Fibroblast of gingiva (primary cell): Measurements from ENCODE around the gene SLC45A2.

Experiments used
- DNase-seq: peaks from one replicate; pipeline ENCODE4 v3.0.0-alpha.2; 2011; ENCODE audit warnings: low read depth

Gene SLC45A2

DNA sequence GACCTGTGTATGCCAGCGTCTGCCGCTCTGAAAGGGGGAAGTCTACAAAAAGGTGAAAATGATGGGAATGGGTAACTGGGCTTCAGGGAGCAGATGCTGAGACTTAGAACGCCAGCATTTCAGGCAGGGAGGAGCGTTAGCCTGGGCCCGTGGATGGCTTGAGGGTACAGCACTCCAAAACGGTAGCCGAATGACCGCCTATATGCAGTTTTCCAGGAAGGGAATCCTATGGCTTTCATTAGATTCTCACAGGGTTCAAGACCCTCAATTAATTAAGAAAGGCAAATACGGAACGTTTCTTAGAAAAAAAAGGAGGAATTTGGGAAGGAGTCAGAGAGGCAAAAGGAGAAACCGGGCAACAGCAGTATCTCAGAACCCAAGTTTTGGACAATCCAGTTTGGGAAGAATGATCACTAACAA, 22.7 kb upstream of the SLC45A2 start:
- no peak for DNase-seq

- DNase-seq: no peak
These were observed 21.2 kb upstream of the SLC45A2 start for GRCh38 chr5:34005681-34006080.

DNA sequence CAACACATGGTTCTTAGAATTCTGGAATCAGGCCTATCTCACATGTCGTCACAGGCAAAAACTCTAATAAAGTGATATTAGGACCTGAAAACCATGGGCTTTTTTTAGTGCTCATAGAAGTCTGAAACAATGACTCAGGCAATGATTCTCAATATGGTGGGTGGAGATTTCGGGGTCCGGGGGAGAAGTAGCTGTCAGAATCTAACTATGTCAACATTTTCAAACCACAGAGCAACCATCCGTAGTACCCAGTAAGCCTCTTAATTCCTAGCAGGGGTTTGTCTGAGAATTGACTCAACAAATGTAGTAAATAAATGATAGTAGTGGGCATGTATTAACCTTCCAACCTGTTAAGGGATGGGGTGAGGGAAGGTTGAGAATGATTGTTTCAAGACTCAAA, 20.7 kb upstream of the SLC45A2 start:
- no peak for DNase-seq

DNA sequence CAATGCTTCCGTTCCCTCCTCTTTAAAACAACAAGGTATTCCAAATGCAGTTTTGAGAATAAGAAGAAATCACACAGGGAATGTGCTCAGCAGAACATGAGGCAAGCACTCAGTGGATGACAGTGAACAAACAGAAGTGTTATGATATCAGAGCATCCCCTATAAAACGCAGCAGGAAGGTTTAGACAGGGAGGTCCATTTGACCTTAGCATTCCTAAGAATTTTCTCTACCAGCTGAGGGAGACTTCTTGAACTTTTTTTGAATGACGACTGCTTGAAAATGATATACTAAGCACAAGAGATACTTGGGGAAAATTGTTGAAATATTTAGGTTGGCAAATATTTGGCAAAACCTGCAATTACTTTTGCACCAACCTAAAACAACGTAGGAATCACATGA, 19.4 kb upstream of the SLC45A2 start:
- no peak for DNase-seq

GRCh38 chr5:34002629-34003328, 18.3 kb upstream of the SLC45A2 start:
- DNase-seq: no peak

- DNase-seq: no peak
These were observed 16.8 kb upstream of the SLC45A2 start for GRCh38 chr5:34001241-34001841.

GRCh38 chr5:33999978-34000377, 15.5 kb upstream of the SLC45A2 start:
- DNase-seq: no peak

DNA sequence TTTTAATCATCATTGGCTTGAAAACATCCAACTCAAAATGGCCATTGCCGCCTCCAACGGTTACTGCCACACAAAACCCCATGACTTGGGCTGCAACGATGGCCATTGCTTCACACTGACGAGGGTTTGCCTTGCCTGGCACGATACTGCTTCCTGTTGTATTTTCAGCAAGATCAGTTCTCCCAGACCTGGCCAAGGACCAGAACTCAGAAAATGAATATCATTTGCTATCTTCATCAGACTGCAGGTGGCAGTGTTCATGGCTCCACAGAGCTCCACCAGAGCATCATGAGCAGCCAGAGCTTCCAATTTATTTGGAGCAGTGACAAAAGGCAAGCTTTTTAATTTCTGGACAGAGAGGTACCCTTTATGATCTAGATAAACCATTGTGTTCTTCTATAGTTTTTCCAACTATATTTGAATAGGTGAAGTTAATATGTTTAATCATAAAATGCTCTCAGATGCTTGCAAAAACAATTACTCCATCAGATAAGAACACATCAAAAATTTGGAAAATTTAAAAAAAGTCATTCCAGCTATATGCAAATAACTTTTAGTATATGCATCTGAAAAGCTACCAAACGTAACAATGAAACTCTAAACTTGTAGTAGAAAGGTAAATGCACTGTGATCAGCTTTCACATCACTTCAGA, 13.0 kb upstream of the SLC45A2 start:
- peak; percentile 96 for DNase-seq

- DNase-seq: no peak
These were observed 11.4 kb upstream of the SLC45A2 start for GRCh38 chr5:33995865-33996264.

GRCh38 chr5:33994845-33995244, 10.4 kb upstream of the SLC45A2 start:
- DNase-seq: peak; percentile 57

DNA sequence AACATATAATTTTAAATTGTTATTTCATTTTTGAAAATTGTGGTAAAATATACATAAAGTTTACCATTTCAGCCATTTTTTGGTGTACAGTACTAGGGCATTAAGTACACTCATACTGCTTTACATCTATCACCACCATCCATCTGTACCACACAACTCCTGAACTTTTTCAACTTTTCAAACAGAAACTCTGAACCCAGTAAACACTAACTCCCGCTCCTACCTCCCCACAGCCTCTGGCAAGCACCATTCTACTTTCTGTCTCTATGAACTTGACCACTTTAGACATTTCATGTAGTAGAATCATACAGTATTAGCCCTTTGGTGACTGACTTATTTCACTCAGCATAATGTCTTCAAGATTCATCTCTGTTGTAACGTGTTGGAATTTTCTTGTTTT, 8.4 kb upstream of the SLC45A2 start:
- DNase-seq: no peak

DNA sequence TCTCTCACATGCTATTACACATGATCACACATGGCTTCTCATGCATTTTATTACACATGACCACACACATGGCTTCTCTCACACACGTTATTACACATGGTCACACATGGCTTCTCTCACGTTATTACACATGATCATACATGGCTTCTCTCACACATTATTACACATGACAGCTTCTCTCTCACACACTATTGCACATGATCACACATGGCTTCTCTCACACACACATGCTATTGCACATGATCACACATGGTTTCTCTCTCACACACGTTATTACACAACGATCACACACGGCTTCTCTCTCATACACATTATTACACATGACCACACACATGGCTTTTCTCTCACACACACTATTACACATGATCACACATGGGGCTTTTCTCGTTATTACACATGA, 954 bp upstream of the SLC45A2 start:
- DNase-seq: no peak

DNA sequence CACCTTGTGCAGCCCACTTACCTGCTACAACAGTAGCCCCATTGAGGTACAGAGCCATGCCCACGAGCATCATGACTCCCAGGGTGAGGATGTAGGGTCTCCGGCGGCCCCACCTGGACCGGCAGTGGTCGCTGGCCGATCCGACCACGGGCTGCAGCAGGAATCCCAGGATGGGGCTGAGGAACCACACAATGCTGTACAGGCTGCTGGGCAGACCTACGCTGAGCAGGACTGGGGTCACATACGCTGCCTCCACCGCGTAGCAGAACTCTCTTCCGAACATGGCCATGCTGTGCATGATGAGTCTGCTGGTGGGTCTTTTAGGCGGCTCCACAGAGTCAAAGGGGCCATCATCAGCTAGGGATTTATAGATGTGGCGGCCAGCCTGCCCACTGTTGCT, 315 bp downstream of the SLC45A2 start:
- DNase-seq: no peak

- peak; percentile 74 for DNase-seq
These were observed 2.9 kb downstream of the SLC45A2 start for GRCh38 chr5:33981408-33982162.

- DNase-seq: no peak
These were observed 4.5 kb downstream of the SLC45A2 start for GRCh38 chr5:33980030-33980429.

GRCh38 chr5:33978306-33978705, 6.2 kb downstream of the SLC45A2 start:
- no peak for DNase-seq

DNA sequence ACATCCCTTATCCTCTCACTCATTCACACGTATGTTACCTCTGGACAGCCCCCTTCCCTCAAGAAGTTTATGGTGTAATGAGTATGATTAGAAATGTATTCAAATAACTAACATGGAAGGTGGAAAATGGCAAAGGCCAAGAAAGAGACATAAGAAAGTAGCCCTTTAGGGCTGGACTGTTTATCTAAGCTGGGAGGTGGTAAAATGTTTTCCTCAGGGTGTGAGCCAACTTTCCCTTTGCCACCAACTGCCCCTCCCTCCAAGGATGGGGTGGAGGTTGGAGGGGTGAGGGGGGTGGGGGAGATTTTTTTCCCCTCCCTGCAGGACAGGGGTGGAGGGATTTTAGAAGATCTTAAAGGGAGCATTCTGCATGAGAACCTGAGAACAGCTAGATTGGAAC, 8.2 kb downstream of the SLC45A2 start:
- no peak for DNase-seq

DNA sequence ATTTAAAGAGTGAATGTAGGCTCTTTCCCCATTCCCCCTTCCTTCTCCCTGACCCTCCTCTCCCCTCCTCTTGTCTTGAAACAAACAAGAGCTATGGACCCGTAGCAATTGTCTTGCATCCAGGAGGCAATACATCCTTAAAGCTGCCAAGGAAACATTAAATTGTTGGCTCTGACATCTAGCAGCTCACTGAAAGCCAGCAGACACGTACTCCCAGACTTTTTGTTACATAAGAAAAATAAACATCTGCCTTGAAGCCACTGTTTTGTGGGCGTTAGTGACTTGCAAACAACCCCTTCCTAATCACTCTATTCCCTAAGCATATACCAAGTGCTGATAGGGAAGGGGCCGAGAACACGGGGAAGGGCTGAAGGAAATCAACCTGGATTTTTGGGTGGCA, 8.6 kb downstream of the SLC45A2 start:
- no peak for DNase-seq

- DNase-seq: no peak
These were observed 11.2 kb downstream of the SLC45A2 start for GRCh38 chr5:33973271-33973670.

- DNase-seq: peak; percentile 63
These were observed 14.7 kb downstream of the SLC45A2 start for GRCh38 chr5:33969572-33970452.

DNA sequence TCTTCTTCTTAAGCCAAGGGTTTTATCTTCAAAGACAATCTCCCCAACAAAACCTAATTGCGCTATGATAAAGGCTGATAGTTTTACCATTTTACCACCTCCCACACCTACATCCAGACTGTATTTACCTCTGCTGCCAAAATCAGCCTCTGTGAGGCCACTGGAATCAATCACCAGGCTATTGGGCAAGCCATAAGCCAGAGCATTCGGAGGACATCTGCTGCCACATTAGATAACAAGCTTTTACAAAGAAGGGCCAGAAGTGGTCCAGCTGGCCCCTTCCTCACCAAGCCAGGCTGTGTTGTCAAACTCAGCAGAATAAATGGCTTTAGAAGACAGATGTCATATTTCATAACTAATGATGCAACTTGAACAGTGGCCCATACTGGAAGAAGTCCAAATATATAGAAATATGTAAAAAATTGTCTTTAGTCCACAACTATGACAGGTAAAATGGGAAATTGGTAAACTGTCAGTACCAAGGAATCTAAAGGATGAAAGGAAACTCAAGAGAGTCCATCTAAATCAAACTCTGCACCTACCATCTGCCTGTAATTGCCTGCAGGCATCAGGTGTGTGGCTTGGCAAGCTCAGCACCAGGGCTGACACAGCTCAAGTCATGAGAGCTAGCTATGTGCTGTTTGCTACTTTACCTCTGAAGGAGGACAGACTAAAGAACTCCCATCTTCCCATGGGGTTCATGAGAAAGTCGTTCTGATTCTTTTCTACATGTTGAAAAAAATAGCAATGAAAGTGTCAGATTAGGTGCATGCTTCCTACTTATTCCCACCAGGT, 16.1 kb downstream of the SLC45A2 start:
- DNase-seq: no peak
